Mesodermal cell (in vitro differentiated cells): ENCODE data around the gene SMAD7.
A peak's percentile ranks its signal among the peaks of the same experiment; 100 is the strongest.
"Not testable (repeated sequence)": the region's sequence is repeated elsewhere in the genome, so short reads cannot be mapped to it uniquely, and the experiment has no call there.

Source experiments
- H3K27ac ChIP-seq: 2 replicates; pipeline ENCODE4 v1.7.0; 2013; ENCODE audit warnings: mild to moderate bottlenecking, low read depth, low read length, moderate library complexity; ENCODE audit not compliant: severe bottlenecking
- H3K36me3 ChIP-seq: 2 replicates; pipeline ENCODE4 v1.7.1; 2013; ENCODE audit warnings: mild to moderate bottlenecking, low read length, moderate library complexity; ENCODE audit not compliant: control insufficient read depth, insufficient read depth
- H3K4me1 ChIP-seq: one replicate; pipeline ENCODE4 v1.7.1; 2013; ENCODE audit warnings: mild to moderate bottlenecking, low read length; ENCODE audit not compliant: insufficient read depth, control insufficient read depth, poor library complexity, severe bottlenecking
- H3K4me3 ChIP-seq: 2 replicates; pipeline ENCODE4 v1.7.0; 2013; ENCODE audit warnings: low read length, control low read depth, mild to moderate bottlenecking; ENCODE audit not compliant: insufficient read depth, poor library complexity, severe bottlenecking; ENCODE audit errors: extremely low read depth
- H3K9me3 ChIP-seq: 2 replicates; pipeline ENCODE4 v1.7.1; 2013; ENCODE audit warnings: mild to moderate bottlenecking, low read length, moderate library complexity; ENCODE audit not compliant: control insufficient read depth
- WGBS, 2 experiments: methylation state at CpG; one replicate each; pipeline ENCODE4 v1.1.5; 2013; ENCODE audit warnings: missing lambda C conversion rate in 2 of 2; ENCODE audit not compliant: insufficient coverage in 2 of 2; 5-methylcytosine and 5-hydroxymethylcytosine counted together

The SMAD7 gene

GRCh38 chr18:48872234-48873145, 78.3 kb downstream of the SMAD7 start:
- H3K4me3 ChIP-seq, result no peak overlapping the region
- no peaks in the 10 kb centered on the region for H3K9me3 ChIP-seq
- 88 to 94% methylated on average over 15 to 19 of the region's 20 CpGs for WGBS, 2 experiments
- peak overlapping the region; percentile 79 for H3K27ac ChIP-seq
- no peaks in the 10 kb centered on the region for H3K36me3 ChIP-seq
- H3K4me1 ChIP-seq, result peaks cover 35% of the 10 kb centered on the region

- H3K4me3 ChIP-seq, result no peak overlapping the region
- peaks cover 35% of the 10 kb centered on the region for H3K4me1 ChIP-seq
- no peaks in the 10 kb centered on the region for H3K9me3 ChIP-seq
- H3K27ac ChIP-seq, result no peak overlapping the region
- no peaks in the 10 kb centered on the region for H3K36me3 ChIP-seq
- 96 to 97% methylated on average over 19 to 21 of the region's 23 CpGs for WGBS, 2 experiments
Observed at GRCh38 chr18:48871391-48872166, 79.2 kb downstream of the SMAD7 start.

DNA sequence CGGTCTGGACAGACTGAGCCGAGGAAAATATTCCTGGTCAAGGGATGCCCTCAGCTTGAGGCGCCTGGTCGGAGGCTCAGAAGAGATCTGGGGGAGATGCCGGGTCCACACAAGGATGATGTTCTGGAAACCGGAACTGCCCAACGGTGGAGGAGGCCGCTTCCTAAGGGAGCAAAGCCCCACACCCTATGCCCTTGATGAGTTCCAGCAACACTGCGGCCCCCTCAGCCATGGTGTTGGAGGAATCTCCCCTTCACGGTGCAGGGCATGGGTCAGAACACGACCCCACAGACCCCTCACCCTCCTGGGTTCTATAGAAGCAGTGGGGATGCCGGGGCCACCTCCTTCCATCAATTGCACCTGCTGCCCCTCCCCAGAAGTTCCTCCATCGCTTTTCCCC, 79.8 kb downstream of the SMAD7 start:
- not testable (repeated sequence) for H3K9me3 ChIP-seq, H3K4me3 ChIP-seq, H3K27ac ChIP-seq, H3K36me3 ChIP-seq
- H3K4me1 ChIP-seq, result peaks cover 35% of the 10 kb centered on the region
- WGBS, 2 experiments, result 93 to 95% methylated on average over 4 to 6 of the region's 13 CpGs
